NCI-H226 (cell line): ENCODE measurements around the gene SHB.

Source experiments
- DNase-seq: peaks from one replicate; pipeline ENCODE4 v3.0.0-alpha.2; 2015

Gene SHB

DNA sequence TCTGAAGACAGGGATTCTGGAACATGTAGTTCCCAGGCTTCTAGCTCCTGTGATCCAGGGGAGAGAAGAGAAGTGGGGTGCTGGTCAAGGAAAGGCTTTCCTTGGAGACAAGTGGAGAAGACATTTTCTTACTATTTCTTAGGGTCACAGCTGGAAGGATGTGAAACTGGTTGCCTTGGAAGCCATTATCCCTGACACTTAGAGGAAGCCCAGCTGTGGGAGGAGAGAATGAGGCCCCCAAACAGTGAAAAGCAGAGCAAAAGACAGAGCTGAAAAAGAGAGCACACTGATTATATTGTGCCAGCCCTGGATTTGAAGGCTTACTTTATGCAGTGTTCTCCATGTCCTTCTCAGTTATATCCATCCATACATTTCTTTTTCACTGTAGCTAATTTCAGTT lies 17.5 kb upstream of the SHB start:
- DNase-seq: no peak

DNA sequence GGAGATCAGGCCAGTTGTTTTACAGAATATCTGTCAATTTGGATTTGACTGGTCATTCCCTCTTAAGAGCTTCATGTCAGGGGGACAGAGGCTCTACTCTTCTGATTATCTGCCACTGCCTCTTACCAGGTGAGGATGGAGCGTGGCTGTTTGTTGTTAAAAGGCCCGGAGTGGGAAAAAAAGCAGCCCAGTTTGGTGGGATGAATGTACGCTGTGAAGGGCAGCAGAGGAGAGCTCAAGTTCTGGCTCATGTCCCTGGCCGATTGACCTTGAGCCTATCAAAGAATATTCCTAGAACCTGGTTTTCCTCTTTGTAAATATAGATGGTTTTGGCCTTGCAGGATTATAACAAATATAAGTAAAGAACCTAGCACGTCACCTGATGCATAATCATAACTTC lies 16.3 kb upstream of the SHB start:
- DNase-seq: no peak

DNA sequence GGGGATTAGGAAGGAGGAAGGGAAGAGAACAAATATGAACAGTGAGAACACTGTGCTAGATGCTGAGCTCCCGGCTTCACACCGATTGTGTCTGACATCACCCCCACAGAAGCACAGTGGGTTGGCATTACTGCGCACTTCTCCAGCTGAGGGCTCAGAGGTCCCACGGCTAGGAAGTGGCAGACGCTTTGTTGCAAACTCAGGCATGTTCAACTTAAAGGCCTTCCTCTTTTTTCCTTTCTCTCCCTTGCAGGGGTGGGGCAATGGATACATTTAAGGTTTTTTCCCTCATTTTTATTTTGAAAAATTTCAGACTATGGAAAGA lies 15.5 kb upstream of the SHB start:
- no peak for DNase-seq

DNA sequence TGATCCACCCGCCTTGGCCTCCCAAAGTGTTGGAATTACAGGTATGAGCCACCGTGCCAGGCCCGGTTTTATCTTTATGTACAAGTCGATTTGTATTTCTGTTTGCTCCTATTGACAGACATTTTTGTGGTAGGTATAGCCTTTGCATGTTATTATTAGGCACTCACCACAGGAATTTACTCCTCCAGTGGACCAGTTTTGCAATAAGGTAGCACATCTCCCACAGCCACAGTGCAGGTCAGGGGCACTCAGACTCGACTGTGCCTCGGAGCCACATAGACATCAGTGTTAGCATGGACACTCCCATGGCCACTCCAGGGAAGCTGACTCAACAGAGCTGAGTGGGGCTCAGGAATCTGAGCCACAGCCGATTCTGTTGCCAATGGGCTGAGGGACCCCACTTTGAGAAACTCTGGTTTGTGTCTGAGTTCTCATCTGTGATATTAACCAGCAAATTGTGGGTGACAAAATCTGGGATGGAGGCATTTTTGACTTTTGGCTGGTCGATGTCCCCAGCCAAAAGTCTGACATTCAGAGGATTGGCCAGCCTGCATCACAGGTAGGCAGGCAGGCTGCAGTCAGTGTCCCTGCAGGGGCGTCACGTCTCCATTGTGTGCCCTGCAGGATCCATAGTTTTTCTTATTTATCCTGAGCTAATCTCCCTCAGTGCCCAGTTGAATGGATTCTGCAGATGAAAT lies 15.0 kb upstream of the SHB start:
- peak; percentile 36 for DNase-seq

DNA sequence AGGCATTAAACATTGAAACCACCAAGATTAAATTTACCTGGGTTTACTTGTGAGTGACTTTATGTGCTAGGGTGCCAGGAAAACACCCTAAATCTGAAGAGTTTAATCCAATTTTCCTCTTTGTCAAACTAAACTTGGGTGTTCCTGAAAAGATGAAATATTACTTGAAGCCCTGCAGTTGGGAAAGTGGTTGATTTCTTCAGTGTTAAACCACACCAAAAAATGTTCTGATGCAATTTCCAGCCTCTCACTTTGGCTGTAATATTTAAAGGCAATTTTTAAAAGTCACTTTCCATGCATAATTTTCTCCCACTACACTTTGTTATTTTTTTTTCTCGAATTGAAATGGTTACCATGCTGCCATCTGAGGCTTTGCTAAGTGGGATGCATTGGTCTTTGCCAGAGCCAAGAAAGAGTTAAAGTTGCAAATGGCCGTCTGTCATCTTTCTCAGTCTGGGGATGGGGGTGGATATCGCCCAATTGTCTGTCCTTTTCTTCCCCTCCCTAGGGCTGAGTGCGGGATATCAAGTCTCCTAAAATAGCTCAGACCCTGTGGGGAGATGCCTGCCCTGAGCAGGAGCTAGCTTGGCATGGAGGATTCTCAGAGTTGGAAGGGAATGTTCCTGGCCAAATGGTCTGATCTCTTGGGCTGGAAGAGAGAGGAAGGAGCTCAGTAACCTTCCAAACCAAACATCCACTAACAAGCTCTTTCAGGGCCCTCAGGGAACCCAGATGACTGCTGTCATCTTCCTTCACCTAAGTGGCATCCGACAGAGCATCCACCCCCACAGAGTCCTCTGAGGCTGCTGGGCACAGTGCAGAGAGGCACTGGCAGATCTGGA lies 13.6 kb upstream of the SHB start:
- DNase-seq: no peak

DNA sequence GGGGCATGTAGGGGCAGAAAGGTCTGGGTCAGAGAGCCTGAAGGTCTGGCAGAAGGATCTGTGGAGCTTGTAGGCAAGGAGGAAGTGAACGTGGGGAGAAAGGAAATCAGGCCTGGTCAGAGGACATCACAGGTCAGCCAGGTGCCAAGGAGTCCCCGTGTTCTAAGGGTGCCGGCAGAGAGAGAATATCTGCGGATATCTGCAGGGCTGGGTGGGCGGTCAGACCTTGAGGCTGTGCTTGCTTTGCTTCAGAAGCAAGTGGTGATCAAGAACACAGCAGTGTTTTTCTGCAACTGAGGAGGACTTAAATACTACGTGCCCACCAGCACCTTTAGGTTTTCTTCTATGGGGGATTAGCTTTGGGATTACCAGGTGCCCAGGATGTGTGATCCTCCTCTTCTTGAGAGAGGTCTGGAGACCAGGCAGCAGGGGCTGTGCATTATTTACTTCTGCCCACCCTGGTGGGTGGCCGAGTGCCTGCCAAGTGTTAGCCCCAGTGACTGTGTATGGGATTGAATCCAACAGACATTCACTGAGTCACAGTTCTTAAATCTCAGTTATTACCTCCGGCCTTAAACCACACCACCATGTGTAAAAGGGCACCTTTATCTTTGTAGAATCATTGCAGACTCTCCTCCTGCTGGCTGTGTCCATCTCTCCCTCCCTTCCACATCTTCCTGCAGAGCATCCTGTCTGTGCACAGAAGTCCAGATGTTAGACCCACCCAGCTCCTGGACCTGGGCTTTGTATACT lies 12.5 kb upstream of the SHB start:
- DNase-seq: no peak

DNA sequence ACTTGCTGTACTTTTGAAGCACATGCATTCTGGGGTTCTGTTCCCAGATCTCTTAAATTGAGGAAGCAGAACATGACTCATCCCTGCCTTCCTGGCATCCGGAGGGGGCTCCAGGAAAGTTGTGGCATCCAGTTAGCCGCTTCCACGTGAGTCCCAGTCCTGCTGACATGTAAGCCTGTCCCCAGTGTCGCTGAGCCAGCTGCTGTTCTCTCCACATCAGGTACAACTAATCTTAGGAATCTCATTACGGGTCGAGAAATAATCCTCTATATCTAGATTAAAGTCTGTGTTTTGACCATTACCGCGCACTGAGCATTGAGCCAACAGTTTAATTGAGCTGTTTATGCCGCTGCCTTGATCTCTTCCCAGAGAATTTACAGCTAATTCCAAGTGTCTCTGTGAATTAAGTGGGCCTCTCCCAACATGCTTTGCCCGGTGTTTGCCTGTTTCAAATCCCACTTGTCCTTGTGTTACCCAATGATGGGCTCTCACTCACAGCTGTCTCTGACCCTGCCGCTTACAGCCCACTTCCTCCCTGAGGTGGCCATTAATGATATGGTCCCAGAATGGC lies 10.5 kb upstream of the SHB start:
- no peak for DNase-seq

DNA sequence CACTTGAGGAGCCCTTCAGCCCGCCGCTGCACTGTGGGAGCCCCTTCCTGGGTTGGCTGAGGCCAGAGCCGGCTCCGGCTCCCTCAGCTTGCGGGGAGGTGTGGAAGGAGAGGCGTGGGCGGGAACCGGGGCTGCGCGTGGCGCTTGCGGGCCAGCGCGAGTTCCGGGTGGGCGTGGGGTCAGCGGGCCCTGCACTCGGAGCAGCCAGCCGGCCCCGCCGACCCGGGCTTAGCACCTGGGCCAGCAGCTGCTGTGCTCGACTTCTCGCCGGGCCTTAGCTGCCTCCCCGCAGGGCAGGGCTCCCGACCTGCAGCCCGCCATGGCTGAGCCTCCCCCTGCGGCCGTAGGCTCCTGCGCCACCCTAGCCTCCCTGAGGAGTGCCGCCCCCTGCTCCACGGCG lies 6.2 kb upstream of the SHB start:
- DNase-seq: no peak

DNA sequence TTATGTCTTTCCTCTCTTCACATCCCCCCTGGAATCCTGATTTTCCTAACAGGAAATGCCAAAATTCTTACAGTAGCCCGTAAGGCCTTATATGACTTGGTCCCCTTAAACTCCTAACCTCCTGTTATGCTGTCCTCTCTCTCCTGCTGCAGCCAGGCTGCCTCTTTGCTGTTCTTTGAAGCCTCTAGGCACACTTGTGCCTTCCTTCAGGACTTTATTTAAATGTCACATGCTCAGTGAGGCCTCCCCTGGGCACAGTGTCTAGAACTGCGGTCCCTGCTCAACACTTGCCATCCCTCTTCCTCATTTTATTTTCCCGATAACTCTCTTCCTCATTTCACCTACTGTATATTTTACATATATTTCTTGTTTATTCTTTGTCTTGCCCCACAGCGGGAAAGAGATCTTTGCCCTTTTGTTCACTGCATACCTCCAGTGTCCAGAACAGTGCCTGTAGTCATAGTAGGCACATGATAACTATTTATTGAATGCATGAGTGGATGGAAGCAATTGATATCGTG lies 5.5 kb upstream of the SHB start:
- DNase-seq: peak; percentile 22

DNA sequence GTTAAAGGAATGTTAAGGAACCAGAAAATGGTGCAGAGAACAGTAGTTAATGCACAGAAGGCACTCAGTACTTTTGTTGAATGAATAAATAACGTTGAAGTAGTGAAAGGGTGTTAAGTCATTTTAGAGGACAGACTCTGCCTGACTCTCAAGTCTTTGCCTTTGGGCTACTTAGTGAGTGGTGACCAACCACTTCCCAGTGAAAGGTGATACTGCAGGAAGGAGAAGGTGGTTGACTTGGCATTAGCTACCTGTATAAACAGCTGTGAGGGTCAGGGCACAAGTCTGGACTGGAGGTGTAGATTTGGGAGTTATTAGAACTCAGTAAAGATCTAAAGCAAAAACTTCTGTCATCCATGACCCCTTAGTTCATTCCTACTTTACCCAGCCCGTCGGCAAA lies 4.9 kb upstream of the SHB start:
- no peak for DNase-seq

DNA sequence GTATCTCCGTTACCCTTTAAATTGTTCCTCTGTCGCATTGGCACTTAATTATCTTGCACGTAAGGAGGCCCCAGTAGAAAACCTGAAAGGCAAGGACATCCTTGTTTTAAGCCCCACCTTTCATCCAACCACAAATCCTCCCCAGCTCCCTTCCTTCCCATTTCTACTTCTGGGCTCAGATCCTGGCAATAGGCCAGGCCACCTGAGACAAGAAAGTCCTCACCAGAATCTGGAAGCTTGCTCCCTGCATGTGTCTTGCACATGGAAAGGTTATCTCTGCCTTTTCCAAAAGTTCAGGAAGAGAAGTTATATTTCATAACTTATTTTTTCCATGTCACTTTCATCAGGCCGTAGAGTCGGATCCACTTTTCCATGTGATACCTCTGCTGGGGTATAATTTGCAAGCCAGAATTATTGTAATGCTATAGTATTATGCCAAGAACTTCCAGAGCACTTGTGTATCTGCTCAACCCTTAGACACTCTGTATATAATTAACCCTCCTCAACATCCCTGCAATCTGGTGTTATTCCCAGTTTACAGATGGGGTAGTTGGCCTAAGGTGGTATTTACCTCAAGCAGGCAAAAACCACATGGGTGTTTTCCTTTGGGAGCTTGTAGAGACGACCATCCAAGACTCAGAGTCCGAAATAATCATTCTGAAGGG lies 2.6 kb upstream of the SHB start:
- no peak for DNase-seq

DNA sequence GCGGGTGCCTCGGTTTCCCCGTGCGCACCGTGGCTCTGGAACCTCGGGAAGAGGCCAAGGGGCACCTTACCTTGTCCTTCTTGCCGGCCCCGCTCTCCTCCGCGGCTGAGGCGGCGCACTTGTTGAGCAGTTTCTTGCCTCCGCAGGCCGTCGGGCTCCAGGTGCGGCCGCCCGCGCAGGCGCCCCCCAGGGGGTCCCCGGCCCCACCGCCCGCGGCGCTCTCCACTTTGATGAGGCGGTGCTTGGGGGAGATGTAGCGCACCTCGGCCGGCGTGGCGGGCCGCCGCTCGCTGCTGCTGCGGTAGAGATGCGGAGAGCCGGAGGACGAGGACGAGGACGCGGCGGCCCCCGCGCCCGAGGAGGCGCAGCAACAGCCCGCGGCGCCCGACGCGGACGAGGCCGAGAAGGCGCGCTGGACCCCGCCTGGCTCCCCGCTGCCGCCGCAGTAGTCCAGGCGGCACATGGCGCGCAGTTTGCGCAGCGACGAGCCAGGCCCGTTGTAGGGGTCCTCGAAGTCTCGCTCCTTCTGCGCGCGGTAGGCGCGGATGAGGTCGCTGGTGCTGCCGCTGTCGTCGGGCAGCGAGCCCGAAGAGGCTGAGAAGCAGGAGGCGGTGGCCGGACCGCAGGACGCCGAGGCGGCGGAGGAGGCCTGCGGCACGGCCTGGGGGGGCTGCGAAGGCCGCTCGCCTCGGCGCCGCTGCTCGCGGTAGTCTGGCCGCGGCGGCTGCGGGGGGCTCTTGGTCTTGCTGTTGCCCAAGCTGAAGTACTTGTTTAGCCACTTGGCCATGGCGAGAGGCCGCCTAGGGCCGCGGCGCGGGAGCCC lies 957 bp downstream of the SHB start:
- no peak for DNase-seq

DNA sequence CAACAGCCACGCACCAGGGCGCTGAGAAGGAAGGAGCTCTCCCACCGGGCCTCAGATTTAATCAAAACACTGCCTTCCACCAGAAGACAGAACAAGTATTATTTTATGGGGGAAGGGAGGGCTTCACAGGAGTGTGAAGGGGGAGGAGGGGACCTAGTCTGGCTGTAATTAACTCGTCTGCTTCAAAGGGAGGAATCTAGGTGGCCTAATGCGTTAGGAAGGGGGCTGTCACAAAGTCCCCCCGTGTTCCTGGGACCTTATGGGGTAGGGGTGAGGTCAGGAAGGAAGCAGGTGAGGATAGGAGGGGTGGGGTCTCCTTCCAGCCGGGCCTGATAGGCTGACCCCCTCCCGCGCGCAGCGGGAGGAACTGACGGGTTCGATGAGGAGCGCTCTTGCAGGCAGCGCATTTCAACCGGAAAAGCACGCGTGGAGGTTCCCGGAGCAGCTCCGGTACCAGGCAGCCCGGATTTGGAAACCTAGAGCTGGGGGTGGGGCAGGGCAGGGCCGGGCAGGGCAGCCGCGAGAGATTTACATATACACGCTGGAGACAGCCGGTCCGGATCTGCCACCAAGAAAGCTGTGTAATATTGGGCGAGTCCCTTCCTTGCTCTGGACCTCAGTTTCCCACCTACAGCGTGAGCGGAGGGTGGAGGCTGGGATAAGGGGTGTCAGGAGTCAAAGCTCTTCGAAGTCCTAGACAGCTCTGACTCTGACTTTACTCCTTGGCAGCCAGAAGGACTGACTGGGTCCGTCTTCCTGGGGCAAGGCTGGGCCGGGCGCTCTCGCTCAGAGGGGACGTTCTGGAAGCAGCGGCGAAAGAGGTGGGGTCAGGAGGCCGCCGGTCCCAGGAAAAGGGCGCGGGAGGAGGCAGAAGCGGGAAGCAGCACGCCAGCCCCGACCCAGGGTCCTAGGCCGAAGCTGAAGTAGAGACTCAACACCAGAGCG lies 1.8 kb downstream of the SHB start:
- no peak for DNase-seq

DNA sequence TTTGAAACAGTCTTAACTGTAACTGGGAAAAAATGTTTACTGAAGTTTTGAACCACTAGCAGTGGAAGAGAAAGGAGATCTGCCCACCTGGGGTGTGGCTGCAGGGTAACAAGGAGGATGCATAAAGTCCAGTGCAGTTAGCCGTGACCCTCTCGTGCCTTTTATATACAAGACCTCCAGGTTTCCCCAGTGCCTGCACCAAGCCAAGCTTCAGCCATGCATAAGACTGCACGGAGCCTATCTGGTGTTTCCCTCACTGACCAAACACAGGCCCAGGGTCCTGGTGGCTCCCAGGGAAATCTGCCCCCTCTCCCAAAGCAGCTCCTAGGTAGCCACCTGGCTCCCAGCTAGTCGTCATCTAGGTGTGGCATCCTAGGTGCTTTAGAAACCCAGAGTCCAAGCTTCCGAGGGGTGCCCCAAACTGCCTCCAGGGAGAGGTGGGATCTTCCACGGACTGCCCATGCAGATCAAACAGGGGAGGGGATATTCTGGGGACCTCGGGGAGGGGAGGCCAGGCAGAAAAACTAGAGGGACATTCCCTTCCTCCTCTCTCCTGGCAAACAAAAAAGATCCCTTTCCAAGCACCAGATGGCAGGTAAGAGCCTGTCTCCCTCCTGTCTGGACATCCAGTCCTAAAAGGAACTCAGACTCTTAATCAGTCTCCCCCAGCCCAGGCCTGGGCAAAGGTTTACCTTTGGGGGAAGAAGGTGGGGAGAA lies 2.7 kb downstream of the SHB start:
- no peak for DNase-seq

DNA sequence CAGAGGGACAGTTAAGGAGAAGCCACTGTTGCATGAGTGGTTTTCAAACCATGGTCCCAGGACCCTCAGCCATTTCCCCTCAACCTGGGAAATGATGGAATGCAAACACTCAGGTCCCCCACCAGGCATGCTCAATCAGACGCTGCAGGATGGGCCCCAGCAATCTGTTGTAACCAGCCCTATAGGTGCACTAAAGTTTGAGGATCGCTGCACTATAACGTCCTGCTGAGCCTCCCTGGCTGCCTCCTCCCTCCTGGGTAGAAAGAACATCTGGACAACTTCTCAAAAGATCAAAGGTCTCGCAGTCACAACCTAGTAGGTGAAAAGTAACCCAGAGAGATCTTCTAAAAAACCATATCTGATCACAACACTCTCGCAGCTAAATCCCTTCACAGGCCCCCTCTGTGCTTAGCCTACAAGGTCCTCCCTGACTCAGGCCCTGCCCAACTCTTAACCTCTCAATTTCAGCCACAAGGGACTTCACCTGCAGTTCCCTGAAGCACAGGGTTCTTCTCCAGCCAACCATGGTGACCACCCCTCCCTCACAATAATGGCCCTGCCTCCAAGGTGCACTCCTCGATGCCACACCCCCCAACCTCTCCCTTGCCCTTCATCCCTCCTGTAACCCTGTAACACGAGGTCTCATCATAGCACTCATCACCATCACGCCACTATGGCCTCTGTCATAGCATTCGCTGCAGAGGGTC lies 3.5 kb downstream of the SHB start:
- DNase-seq: no peak

DNA sequence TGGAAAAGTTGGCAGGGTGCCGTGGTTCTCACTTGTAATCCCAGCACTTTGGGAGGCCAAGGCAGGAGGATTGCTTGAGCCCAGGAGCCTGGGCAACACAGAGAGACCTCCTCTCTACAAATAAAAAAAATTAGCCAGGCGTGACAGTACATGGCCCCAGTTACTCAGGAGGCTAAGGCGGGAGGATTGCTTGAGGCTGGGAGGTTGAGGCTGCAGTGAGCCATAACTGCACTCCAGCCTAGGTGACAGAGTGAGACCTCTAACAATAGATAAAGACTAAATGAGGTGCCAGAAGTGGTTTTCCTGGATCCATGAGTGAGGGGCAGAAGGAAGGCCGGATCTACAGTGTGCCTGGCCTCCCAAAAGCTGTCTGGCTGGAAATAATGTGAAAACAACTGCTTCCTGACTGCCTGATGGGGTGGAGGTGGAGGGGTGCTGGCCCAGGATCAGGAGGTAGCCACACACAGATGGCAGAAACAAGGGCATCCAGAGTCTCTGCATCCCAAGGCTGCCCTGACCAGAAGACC lies 4.1 kb downstream of the SHB start:
- DNase-seq: no peak

DNA sequence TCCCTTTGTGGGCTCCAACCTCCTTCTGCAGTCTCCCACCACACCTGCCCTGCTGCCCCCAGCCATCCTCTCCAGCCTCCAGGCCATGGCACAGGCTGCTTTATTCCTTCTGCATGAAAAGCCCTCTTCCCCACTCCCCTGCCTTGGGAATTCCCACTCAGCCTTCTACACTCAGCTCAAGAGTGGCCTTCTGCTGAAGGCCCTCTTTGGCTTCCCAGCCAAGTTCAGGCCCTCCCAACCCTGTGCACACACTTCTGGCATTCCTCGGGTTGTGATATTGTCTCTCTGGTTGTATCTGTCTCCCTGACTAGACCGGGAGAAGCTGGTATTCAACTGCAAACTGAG lies 5.7 kb downstream of the SHB start:
- no peak for DNase-seq

DNA sequence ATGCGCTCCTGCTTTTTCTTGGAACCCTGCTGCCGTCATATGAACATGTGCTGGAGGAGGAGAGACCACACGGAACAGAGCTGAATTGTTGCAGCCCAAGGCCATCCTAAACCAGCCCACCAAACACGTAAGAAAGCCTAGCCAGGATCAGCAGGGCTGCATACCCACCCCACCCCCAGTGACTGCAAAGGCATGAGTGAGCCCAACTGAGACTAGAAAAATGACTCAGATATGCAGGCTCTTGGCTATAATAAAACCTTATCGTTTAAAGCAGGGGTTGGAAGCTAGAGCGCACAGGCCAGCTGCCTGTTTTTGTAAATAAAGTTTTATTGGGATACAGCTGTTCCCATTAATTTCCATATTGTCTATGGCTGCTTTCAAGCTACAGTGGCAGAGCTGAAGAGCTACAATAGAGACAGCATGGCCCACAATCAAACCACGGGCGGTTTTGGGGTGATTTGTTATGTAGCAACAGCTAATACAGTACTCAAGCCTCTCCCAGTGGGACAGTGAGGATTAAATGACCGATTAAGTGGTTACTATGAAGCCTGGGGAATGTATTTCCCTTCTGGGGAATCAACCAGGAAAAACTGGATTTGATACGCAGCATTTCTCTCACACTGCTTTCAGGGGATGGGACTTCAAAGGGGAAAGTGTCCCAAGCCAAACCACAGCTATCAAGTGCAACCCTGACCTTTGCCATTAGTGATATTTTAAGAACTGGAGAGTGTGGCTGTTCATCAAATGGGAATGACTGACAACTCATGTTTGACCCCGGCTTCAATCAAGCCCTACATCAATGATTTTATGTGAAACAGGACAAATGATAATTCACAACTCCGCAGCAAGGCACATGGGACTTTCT lies 6.3 kb downstream of the SHB start:
- DNase-seq: no peak
